Measurements from ENCODE around the gene SLC25A10. TPM values are rescaled to one million over a fixed set of nuclear protein-coding genes. Genes with fewer than 3 reads are reported as not detected.

SLC25A10 gene
- total and polyA plus RNA-seq, 9 donors, result 0.12 to 9.8 (median 7.9) TPM

GRCh38 chr17:81666342-81667191 is 45.5 kb upstream of the SLC25A10 start, which contains the start of the genes CCDC137 and OXLD1:
CCDC137 (plus strand) TSS chr17:81666737; CDS start chr17:81666767, 30 bp downstream.
OXLD1 (minus strand) TSS chr17:81666605; CDS start chr17:81666577, 28 bp downstream.
- H3K36me3 ChIP-seq, result no peaks in the 10 kb centered on the region
- TF ChIP-seq POLR2A (IDR thresholded peaks at IDR 0.05), result peak; percentile 69
- TF ChIP-seq EP300 (IDR thresholded peaks at IDR 0.05), result no peak
- TF ChIP-seq CTCF (IDR thresholded peaks at IDR 0.05), result no peak
- H3K4me3 ChIP-seq, result peak within 1 kb of the TSS; percentile 55
- H3K9me3 ChIP-seq, result no peaks in the 10 kb centered on the region
- intact Hi-C loops (cut with DNase I), result no loop called here
- DNase-seq, result peak; percentile 95 to 98 (median 96)
- H3K27ac ChIP-seq, result peak within 1 kb of the TSS; percentile 32 to 78
- H3K4me1 ChIP-seq (ENCODE audit: insufficient read depth), result peaks cover 12% of the 10 kb centered on the region
- no peaks in the 10 kb centered on the region for H3K27me3 ChIP-seq
- WGBS, 3 donors, result 0% methylated on average over 27 to 96 of the region's 96 CpGs

- intact Hi-C loops (cut with DNase I), result no loop called here
- 79 to 80% (median 80%) methylated on average over 18 of the region's 18 CpGs for WGBS, 3 donors
- no peak overlapping the region for H3K27ac ChIP-seq
- H3K27me3 ChIP-seq, result no peaks in the 10 kb centered on the region
- no peaks in the 10 kb centered on the region for H3K36me3 ChIP-seq
- DNase-seq, result no peak
- no peaks in the 10 kb centered on the region for H3K9me3 ChIP-seq
- TF ChIP-seq CTCF (IDR thresholded peaks at IDR 0.05) (no peak), POLR2A (IDR thresholded peaks at IDR 0.05) (no peak), EP300 (IDR thresholded peaks at IDR 0.05) (no peak)
- peaks cover 12% of the 10 kb centered on the region for H3K4me1 ChIP-seq (ENCODE audit: insufficient read depth)
- H3K4me3 ChIP-seq, result no peak overlapping the region
These were observed 44.3 kb upstream of the SLC25A10 start for GRCh38 chr17:81667754-81668153.

GRCh38 chr17:81672504-81672903 is 39.6 kb upstream of the SLC25A10 start:
- Histone ChIP-seq H3K4me1 (ENCODE audit: insufficient read depth) (peaks cover 2% of the 10 kb centered on the region), H3K4me3 (no peak overlapping the region), H3K27ac (no peak overlapping the region), H3K27me3 (no peaks in the 10 kb centered on the region), H3K36me3 (no peaks in the 10 kb centered on the region), H3K9me3 (no peaks in the 10 kb centered on the region)
- intact Hi-C loops (cut with DNase I), result no loop called here
- no peak for DNase-seq
- TF ChIP-seq EP300 (IDR thresholded peaks at IDR 0.05) (no peak), CTCF (IDR thresholded peaks at IDR 0.05) (no peak), POLR2A (IDR thresholded peaks at IDR 0.05) (no peak)
- 60 to 86% (median 68%) methylated on average over 9 to 18 of the region's 18 CpGs for WGBS, 3 donors

- intact Hi-C loops (cut with DNase I), result no loop called here
- Histone ChIP-seq H3K9me3 (no peaks in the 10 kb centered on the region), H3K27ac (no peak overlapping the region), H3K4me1 (ENCODE audit: insufficient read depth) (no peaks in the 10 kb centered on the region), H3K36me3 (no peaks in the 10 kb centered on the region), H3K27me3 (no peaks in the 10 kb centered on the region), H3K4me3 (no peak overlapping the region)
- WGBS, 3 donors, result 89 to 95% (median 93%) methylated on average over 16 of the region's 16 CpGs
- TF ChIP-seq EP300 (IDR thresholded peaks at IDR 0.05), result no peak
- TF ChIP-seq CTCF (IDR thresholded peaks at IDR 0.05), result no peak
- no peak for TF ChIP-seq POLR2A (IDR thresholded peaks at IDR 0.05)
- no peak for DNase-seq
These were observed 39.1 kb upstream of the SLC25A10 start for GRCh38 chr17:81672954-81673353.
